ENCODE results near the gene RAC2.

Gene RAC2

DNA sequence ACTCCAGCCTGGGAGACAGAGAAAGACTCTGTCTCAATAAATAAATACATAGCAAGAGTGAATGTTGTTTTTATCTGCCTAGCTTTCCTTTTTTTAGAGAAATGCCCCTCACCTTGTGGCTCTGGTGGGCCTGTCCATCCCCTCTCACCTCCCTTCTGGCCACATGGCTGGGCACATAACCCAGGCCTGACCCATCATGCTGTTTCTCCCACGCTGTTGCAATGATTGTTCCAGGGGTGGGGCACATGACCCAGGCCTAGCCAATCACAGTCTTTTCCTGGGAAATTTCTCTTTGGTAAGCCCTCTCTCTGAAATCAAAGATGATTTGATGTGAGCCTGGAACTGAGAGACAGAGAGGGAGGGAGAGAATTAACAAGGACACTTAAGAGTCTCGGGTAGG, 32.7 kb upstream of the RAC2 start:
- TF ChIP-seq, protein P1, sequence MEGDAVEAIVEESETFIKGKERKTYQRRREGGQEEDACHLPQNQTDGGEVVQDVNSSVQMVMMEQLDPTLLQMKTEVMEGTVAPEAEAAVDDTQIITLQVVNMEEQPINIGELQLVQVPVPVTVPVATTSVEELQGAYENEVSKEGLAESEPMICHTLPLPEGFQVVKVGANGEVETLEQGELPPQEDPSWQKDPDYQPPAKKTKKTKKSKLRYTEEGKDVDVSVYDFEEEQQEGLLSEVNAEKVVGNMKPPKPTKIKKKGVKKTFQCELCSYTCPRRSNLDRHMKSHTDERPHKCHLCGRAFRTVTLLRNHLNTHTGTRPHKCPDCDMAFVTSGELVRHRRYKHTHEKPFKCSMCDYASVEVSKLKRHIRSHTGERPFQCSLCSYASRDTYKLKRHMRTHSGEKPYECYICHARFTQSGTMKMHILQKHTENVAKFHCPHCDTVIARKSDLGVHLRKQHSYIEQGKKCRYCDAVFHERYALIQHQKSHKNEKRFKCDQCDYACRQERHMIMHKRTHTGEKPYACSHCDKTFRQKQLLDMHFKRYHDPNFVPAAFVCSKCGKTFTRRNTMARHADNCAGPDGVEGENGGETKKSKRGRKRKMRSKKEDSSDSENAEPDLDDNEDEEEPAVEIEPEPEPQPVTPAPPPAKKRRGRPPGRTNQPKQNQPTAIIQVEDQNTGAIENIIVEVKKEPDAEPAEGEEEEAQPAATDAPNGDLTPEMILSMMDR (IDR thresholded peaks at IDR 0.05; ENCODE audit: low read depth, low read length, missing control alignments): no peak
- no peak overlapping the region for H3K4me3 ChIP-seq (ENCODE audit: low read depth, low read length)
- DNase-seq (ENCODE audit: low read depth): no peak

DNA sequence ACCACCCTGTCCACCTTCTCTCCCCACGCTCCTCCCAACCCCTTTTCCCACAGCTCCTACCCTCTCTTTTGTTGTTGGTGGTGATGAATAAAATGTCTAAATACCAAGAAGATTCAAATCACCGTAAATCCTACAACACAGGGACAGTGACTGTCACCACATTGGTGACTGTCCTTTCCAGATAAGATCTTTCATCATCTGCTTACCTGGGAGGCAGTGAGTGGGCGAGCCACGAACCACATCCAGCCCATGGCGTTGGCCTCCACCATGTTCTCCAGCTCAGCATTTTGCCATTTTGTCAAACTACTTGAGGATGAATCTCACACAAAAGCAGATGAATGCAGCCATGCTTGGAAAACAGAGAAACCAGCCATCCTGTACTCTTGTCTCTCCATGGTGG, 31.6 kb upstream of the RAC2 start:
- DNase-seq (ENCODE audit: low read depth): no peak
- no peak overlapping the region for H3K4me3 ChIP-seq (ENCODE audit: low read depth, low read length)
- TF ChIP-seq, protein P1 (IDR thresholded peaks at IDR 0.05; ENCODE audit: low read depth, low read length, missing control alignments): no peak

DNA sequence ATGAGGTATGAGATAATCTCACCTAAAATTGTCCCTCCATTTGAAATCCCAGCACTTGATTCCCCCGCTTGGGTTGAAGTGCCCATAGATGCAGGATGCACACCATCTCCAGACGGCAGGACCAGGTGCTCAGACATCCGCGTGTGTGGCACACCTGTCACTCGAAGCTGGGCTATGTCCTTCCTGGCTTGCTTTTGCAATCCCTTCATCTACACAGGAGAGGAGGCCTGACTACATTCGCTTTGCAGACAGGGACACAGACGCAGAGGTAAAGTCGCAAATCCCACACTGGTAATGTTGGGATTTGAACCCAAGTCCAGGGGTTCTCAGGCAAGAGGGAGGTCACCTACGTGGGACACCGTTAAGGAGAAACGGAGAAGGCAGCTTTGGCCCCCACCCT, 31.1 kb upstream of the RAC2 start:
- H3K4me3 ChIP-seq (ENCODE audit: low read depth, low read length): no peak overlapping the region
- DNase-seq (ENCODE audit: low read depth): no peak
- TF ChIP-seq, protein P1 (IDR thresholded peaks at IDR 0.05; ENCODE audit: low read depth, low read length, missing control alignments): no peak

DNA sequence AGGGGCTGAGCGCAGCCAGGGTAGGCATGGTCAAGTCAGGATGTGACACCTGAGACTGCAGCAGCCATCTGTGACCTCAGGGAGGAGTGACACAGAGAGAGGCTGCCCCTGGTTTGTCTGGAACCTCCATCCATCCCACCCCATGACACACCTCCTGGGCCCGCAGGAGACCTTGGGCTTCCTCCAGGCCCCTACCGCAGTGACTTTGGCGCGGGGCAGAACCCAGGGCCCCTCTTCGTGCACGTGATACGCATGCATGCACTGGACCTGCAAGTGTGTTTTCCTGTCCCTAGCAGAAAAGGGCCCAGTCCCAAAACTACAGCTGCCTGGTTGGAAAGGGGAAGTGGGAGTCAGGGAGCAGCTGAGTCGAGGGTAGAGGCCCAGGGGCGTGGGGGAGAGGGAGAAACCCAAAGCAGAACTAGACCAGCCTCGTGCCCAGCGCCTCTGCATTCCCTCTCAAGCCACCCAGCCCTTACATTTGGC, 30.4 kb upstream of the RAC2 start:
- peak; percentile 37 for DNase-seq (ENCODE audit: low read depth)
- TF ChIP-seq, protein P1 (IDR thresholded peaks at IDR 0.05; ENCODE audit: low read depth, low read length, missing control alignments): peak; percentile 16
- H3K4me3 ChIP-seq (ENCODE audit: low read depth, low read length): no peak overlapping the region

DNA sequence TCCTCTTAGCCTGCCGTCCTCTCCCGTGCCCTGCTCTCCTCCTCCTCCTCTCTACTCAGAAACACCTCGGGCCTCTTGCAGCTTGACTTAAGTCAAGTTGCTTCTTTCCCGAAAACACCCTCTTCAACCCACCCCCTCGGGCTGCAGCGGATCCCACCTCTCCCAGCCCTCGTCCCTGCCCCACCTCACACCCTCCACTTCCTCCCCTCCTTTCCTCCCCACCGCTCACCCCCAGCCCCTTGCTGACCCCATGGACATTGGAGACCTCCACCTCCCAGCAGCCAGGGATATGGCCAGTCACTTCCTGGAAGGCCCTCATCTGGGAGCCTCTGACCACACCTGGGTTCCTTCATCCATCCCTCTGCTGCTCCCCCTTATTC, 29.8 kb upstream of the RAC2 start:
- no peak overlapping the region for H3K4me3 ChIP-seq (ENCODE audit: low read depth, low read length)
- TF ChIP-seq, protein P1 (IDR thresholded peaks at IDR 0.05; ENCODE audit: low read depth, low read length, missing control alignments): no peak
- no peak for DNase-seq (ENCODE audit: low read depth)

DNA sequence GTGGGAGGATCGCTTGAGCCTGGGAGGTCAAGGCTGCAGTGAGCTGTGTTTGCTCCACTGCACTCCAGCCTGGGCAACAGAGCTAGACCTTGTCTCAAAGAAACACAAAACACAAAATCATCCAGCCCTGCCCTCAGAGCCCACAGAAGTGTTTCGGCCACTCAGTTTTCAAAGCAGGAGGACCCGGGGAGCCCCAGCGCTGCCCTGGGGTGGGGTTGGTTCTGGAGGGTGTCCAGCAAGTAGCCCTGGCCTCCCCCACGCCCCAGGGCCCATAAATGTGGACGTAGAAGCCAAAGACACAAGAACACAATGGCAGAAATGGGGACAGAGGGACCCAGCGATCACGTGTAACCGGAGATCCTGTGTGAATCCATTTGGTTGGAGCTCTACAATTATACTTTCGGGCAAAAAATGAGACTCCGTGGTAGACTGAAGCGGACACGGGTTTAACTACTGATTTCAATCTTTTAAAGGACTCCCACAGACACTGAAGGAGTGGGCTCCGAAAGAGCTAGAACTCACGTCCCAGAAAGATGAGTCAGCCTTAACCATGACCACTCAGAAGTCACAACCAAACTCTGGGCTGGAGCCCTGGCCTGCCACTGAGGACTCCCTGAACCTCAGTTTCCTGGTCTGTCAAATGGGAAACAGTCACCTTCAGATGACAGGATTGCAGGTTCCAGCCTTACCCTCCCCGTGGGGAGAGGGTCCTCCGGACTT, 29.2 kb upstream of the RAC2 start:
- H3K4me3 ChIP-seq (ENCODE audit: low read depth, low read length): no peak overlapping the region
- TF ChIP-seq, protein P1 (IDR thresholded peaks at IDR 0.05; ENCODE audit: low read depth, low read length, missing control alignments): no peak
- peak; percentile 40 for DNase-seq (ENCODE audit: low read depth)

All from GM12864 (cell line).